RWPE1 (cell line): ENCODE results near the gene RNF224.

ENCODE experiments used
- CTCF ChIA-PET: fragments of 350-600 bp; sonication (Branson Sonifier 250); formaldehyde crosslinking; extraction: SDS; loops from one replicate; lab custom pipeline; 2021; lab: Yijun Ruan, JAX
- POLR2A ChIA-PET: fragments of 400-600 bp; formaldehyde crosslinking; extraction: SDS; loops from one replicate; lab custom pipeline; 2020; ENCODE audit warnings: antibody characterized with exemption; ENCODE audit not compliant: low non-redundant PET; lab: Yijun Ruan, JAX
- DNase-seq: peaks from one replicate; pipeline ENCODE4 v3.0.0; 2012; ENCODE audit warnings: low spot score
- H3K27ac ChIP-seq: fragments of 450-650 bp; 2 replicates; pipeline ENCODE4 v1.5.1; 2017
- CTCF ChIP-seq: fragments of 450-650 bp; conservative IDR thresholded peaks from 2 replicates; pipeline ENCODE4 v1.5.1; 2017; ENCODE audit warnings: low read depth, mild to moderate bottlenecking

The RNF224 gene

GRCh38 chr9:137228506-137228967 lies 1.2 kb downstream of the RNF224 start:
- ChIA-PET CTCF (interaction anchor here (0.6 to 3.3 kb wide), 7 partner anchors 8 to 113 kb away, joined by 3 to 37 read pairs (median 9); partner anchors contain the start of genes ANAPC2, DPP7 and SSNA1), POLR2A (no interaction called here)
- TF ChIP-seq CTCF, result no peak
- DNase-seq, result no peak
- peak overlapping the region; percentile 95 for H3K27ac ChIP-seq

- POLR2A ChIA-PET, result interaction anchor here (0.8 kb wide), 1 partner anchor 12 kb away, joined by 4 read pairs; the partner anchor contains the start of gene TUBB4B
- CTCF ChIA-PET, result interaction anchor here (0.9 to 3.3 kb wide), 2 partner anchors 40 kb away, joined by 3 to 37 read pairs; partner anchors contain the start of genes ANAPC2 and SSNA1
These were observed 1.9 kb downstream of the RNF224 start for GRCh38 chr9:137228968-137229896.

GRCh38 chr9:137229903-137230704 lies 2.8 kb downstream of the RNF224 start:
- no peak overlapping the region for H3K27ac ChIP-seq
- ChIA-PET POLR2A (interaction anchor here (0.8 kb wide), 1 partner anchor 11 kb away, joined by 4 read pairs; the partner anchor contains the start of gene TUBB4B), CTCF (interaction anchor here (0.6 to 0.9 kb wide), 2 partner anchors 41 to 100 kb away, joined by 3 read pairs; partner anchors contain the start of gene SSNA1)
- no peak for DNase-seq
- TF ChIP-seq CTCF, result no peak

More at GRCh38 chr9:137228968-137229896, 1.9 kb downstream of the RNF224 start:
- H3K27ac ChIP-seq, result no peak overlapping the region
- DNase-seq, result no peak
- no peak for TF ChIP-seq CTCF

- no peak for TF ChIP-seq CTCF
- no peak for DNase-seq
- H3K27ac ChIP-seq, result no peak within 1 kb of the TSS
- ChIA-PET CTCF (interaction anchor here (0.6 to 1.4 kb wide), 2 partner anchors 10 to 100 kb away, joined by 3 read pairs; partner anchors contain the start of gene TUBB4B), POLR2A (no interaction called here)
These were observed 3.5 kb downstream of the RNF224 start, which contains the start of gene SLC34A3 for GRCh38 chr9:137230705-137231371. Gene SLC34A3 (plus strand): TSS chr9:137230901. CDS start chr9:137231703, 802 bp downstream.

- ChIA-PET POLR2A (no interaction called here), CTCF (interaction anchor here (0.6 to 1.4 kb wide), 2 partner anchors 9 to 112 kb away, joined by 3 read pairs; partner anchors contain the start of gene TUBB4B)
- no peak for TF ChIP-seq CTCF
- H3K27ac ChIP-seq, result no peak overlapping the region
- DNase-seq, result no peak
These were observed 4.2 kb downstream of the RNF224 start for GRCh38 chr9:137231372-137232039.
